SK-N-SH (cell line): Measurements from ENCODE around the gene ZP4. TPM values are rescaled to one million over a fixed set of nuclear protein-coding genes. Genes with fewer than 3 reads are reported as not detected.

Experiments used
- CTCF ChIA-PET: fragments of 300-600, 350-600 bp; formaldehyde crosslinking; extraction: SDS; loops from one replicate; lab custom pipeline; 2021; lab: Yijun Ruan, JAX
- POLR2A ChIA-PET: fragments of 350-600 bp; sonication (Branson Sonifier 250); formaldehyde crosslinking; extraction: SDS; loops from one replicate; lab custom pipeline; 2020; ENCODE audit warnings: antibody characterized with exemption, inconsistent platforms; lab: Yijun Ruan, JAX
- DNase-seq: peaks from one replicate; pipeline ENCODE4 v3.0.0; 2012
- H2AFZ ChIP-seq: fragments of 200-600 bp; sonication (generic); 2 replicates; pipeline ENCODE4 v1.8.1; 2016; ENCODE audit warnings: antibody characterized with exemption, mild to moderate bottlenecking, low read depth
- H3F3A ChIP-seq: fragments of 200-600 bp; sonication (generic); replicated peaks from 2 replicates; pipeline ENCODE3; 2016; ENCODE audit warnings: antibody characterized with exemption, mild to moderate bottlenecking; ENCODE audit not compliant: insufficient read depth
- H3K27ac ChIP-seq, 2 experiments: fragments of 200-500 bp in 1 of 2; fragments of 200-600 bp in 1 of 2; sonication (Bioruptor generic) in 1 of 2; sonication (generic), shearing (Covaris generic) in 1 of 2; 2 replicates each; pipeline versions ENCODE4 v1.5.1 to v1.6.1; 2014 to 2016; ENCODE audit warnings: low read depth in 2 of 2, inconsistent platforms in 1 of 2, low read length in 1 of 2, mild to moderate bottlenecking in 1 of 2, mixed read lengths in 1 of 2
- H3K27me3 ChIP-seq: fragments of 200-600 bp; sonication (generic), shearing (Covaris generic); 2 replicates; pipeline ENCODE4 v1.6.1; 2016; ENCODE audit warnings: mixed run types; ENCODE audit not compliant: insufficient read depth
- H3K36me3 ChIP-seq, 2 experiments: fragments of 200-500 bp in 1 of 2; fragments of 200-600 bp in 1 of 2; sonication (Bioruptor generic) in 1 of 2; sonication (generic) in 1 of 2; replicated peaks in 1 of 2; 2 replicates each; pipeline versions ENCODE3 to v1.5.1; 2014 to 2016; ENCODE audit warnings: low read length in 1 of 2, mild to moderate bottlenecking in 1 of 2; ENCODE audit not compliant: insufficient read depth in 2 of 2, control insufficient read depth in 1 of 2
- H3K4me1 ChIP-seq, 2 experiments: fragments of 200-500 bp in 1 of 2; fragments of 200-600 bp in 1 of 2; sonication (Bioruptor generic) in 1 of 2; sonication (generic), shearing (Covaris generic) in 1 of 2; 2 replicates each; pipeline versions ENCODE4 v1.5.1 to v1.6.1; 2014 to 2016; ENCODE audit warnings: low read depth in 1 of 2, low read length in 1 of 2, mixed run types in 1 of 2; ENCODE audit not compliant: insufficient read depth in 2 of 2, control insufficient read depth in 1 of 2
- H3K4me2 ChIP-seq: fragments of 200-600 bp; sonication (generic), shearing (Covaris generic); 2 replicates; pipeline ENCODE4 v1.6.1; 2017; ENCODE audit warnings: mixed run types
- H3K4me3 ChIP-seq, 2 experiments: fragments of 200-500 bp in 1 of 2; fragments of 200-600 bp in 1 of 2; sonication (Bioruptor generic) in 1 of 2; sonication (generic), shearing (Covaris generic) in 1 of 2; 2 replicates each; pipeline versions ENCODE4 v1.5.1 to v1.8.1; 2014 to 2016; ENCODE audit warnings: low read depth in 2 of 2, inconsistent platforms in 1 of 2, low read length in 1 of 2, mild to moderate bottlenecking in 1 of 2, mixed read lengths in 1 of 2, moderate library complexity in 1 of 2
- H3K79me2 ChIP-seq: fragments of 200-600 bp; sonication (generic); 2 replicates; pipeline ENCODE4 v1.8.1; 2017; ENCODE audit warnings: mild to moderate bottlenecking; ENCODE audit not compliant: insufficient read depth
- H3K9ac ChIP-seq: fragments of 200-600 bp; sonication (generic); 2 replicates; pipeline ENCODE4 v1.6.1; 2017; ENCODE audit warnings: mixed run types
- H3K9me2 ChIP-seq: fragments of 200-600 bp; sonication (generic); 2 replicates; pipeline ENCODE4 v1.6.1; 2017; ENCODE audit warnings: mixed run types
- H3K9me3 ChIP-seq: fragments of 200-600 bp; sonication (generic); 2 replicates; pipeline ENCODE4 v1.6.1; 2017; ENCODE audit warnings: mixed run types, mild to moderate bottlenecking, moderate library complexity
- H4K20me1 ChIP-seq: fragments of 200-600 bp; sonication (generic); 2 replicates; pipeline ENCODE4 v1.6.1; 2017; ENCODE audit warnings: mild to moderate bottlenecking, mixed run types; ENCODE audit not compliant: insufficient read depth
- CHD2 ChIP-seq: fragments of 150-350 bp; IDR thresholded peaks from 2 replicates; pipeline ENCODE4 v1.6.1; 2018; ENCODE audit warnings: low read length; ENCODE audit not compliant: partially characterized antibody
- ELF1 ChIP-seq: IDR thresholded peaks from 2 replicates; pipeline ENCODE4 v1.4.0; 2012
- EP300 ChIP-seq, 2 experiments: IDR thresholded peaks; 2 replicates each; pipeline versions ENCODE4 v1.4.0 to v1.6.1; 2012; ENCODE audit warnings: borderline replicate concordance in 1 of 2, low read depth in 1 of 2, low read length in 1 of 2
- EZH2phosphoT487 ChIP-seq: fragments of 200-600 bp; sonication (generic); IDR thresholded peaks from 2 replicates; pipeline ENCODE4 v1.6.1; 2017; ENCODE audit warnings: low read depth, mixed run types, mild to moderate bottlenecking, antibody characterized with exemption, moderate library complexity, borderline replicate concordance
- FOSL2 ChIP-seq: IDR thresholded peaks from 2 replicates; pipeline ENCODE4 v1.4.0; 2012; ENCODE audit warnings: low read depth, mild to moderate bottlenecking, moderate library complexity, borderline replicate concordance
- FOXJ3 ChIP-seq: sonication (generic); formaldehyde crosslinking; IDR thresholded peaks from 2 replicates; pipeline ENCODE4 v1.5.1; 2020; ENCODE audit warnings: mild to moderate bottlenecking, missing genetic modification reagents
- FOXM1 ChIP-seq: IDR thresholded peaks from 2 replicates; pipeline ENCODE4 v1.4.0; 2012; ENCODE audit warnings: low read depth, mild to moderate bottlenecking
- GATA2 ChIP-seq: sonication (generic); formaldehyde crosslinking; IDR thresholded peaks from 2 replicates; pipeline ENCODE4 v1.5.0; 2020; ENCODE audit warnings: mild to moderate bottlenecking, missing genetic modification reagents
- JUND ChIP-seq: IDR thresholded peaks from 2 replicates; pipeline ENCODE4 v1.4.0; 2012
- MEF2A ChIP-seq: IDR thresholded peaks from 2 replicates; pipeline ENCODE4 v1.4.0; 2012; ENCODE audit warnings: low read depth, borderline replicate concordance
- NFIC ChIP-seq: IDR thresholded peaks from 2 replicates; pipeline ENCODE4 v1.4.0; 2012; ENCODE audit warnings: borderline replicate concordance
- POLR2AphosphoS5 ChIP-seq: IDR thresholded peaks from 2 replicates; pipeline ENCODE4 v1.6.1; 2012; ENCODE audit warnings: low read depth, low read length
- RAD21 ChIP-seq: IDR thresholded peaks from 2 replicates; pipeline ENCODE4 v1.6.1; 2012; ENCODE audit warnings: mild to moderate bottlenecking, low read length
- RCOR1 ChIP-seq: fragments of 150-350 bp; IDR thresholded peaks from 2 replicates; pipeline ENCODE4 v1.6.1; 2017; ENCODE audit warnings: antibody characterized with exemption, low read length
- SIN3A ChIP-seq: IDR thresholded peaks from 2 replicates; pipeline ENCODE4 v1.6.1; 2012; ENCODE audit warnings: low read depth, mild to moderate bottlenecking, low read length, moderate library complexity, borderline replicate concordance
- SMC3 ChIP-seq: IDR thresholded peaks from 2 replicates; pipeline ENCODE4 v1.6.1; 2012; ENCODE audit warnings: low read depth, low read length, improper control_type of control experiment
- TAF1 ChIP-seq: IDR thresholded peaks from 2 replicates; pipeline ENCODE4 v1.6.1; 2012; ENCODE audit warnings: low read depth, mild to moderate bottlenecking, low read length, moderate library complexity, borderline replicate concordance
- TCF12 ChIP-seq: IDR thresholded peaks from 2 replicates; pipeline ENCODE4 v1.4.0; 2012
- YY1 ChIP-seq: IDR thresholded peaks from 2 replicates; pipeline ENCODE4 v1.4.0; 2012; ENCODE audit warnings: low read depth, mild to moderate bottlenecking
- WGBS: methylation state at CpG from one replicate; pipeline ENCODE4 v1.1.6; 2017; ENCODE audit warnings: low lambda C conversion rate; 5-methylcytosine and 5-hydroxymethylcytosine counted together
- polyA plus RNA-seq, 3 experiments: library from polyadenylated mRNA; depleted of rRNA; stranded (reverse); fragments of >200 nt; gene quantifications; 2 replicates each; pipeline ENCODE4 v1.2.3, GENCODE V29; 2012
- TF ChIP-seq, protein P1 (sequence below): IDR thresholded peaks from 2 replicates; pipeline ENCODE4 v1.4.0; 2012; ENCODE audit warnings: low read depth
- TF ChIP-seq, protein P2 (sequence below): IDR thresholded peaks from 2 replicates; pipeline ENCODE4 v1.6.1; 2012; ENCODE audit warnings: mild to moderate bottlenecking, low read depth, low read length, moderate library complexity
- TF ChIP-seq, protein P3 (sequence below): fragments of 150-350 bp; IDR thresholded peaks from 2 replicates; pipeline ENCODE4 v1.6.1; 2016; ENCODE audit warnings: mild to moderate bottlenecking, low read depth, low read length
- TF ChIP-seq, protein P4 (sequence below): IDR thresholded peaks from 2 replicates; pipeline ENCODE4; 2012

ZP4 gene
- polyA plus RNA-seq, 1 of the 3 experiments (the other 2 are of a cell fraction): not detected

DNA sequence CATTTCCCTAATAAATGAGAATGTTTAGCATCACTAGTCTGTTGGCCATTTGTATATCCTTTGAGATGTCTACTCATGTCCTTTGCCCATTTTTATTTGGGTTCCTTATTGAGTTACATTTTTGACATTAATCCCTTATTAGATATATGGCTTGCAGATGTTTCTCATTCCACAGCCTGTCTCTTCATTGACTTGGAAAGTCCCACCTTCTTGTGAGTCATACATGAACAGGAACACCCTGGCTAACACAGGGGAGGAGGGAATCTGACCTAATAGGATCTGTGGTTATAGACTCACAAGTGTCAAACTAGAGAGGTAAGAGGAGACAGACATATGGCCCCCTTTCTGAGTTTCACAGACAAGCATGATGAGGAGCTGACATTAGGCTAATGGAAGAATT is 11.5 kb downstream of the ZP4 start (continued):
- TF ChIP-seq FOXM1 (no peak), TAF1 (no peak), NFIC (peak; percentile 41; the same call in 1 of the 2 replicates), JUND (peak; percentile 66), FOSL2 (peak; percentile 66), GATA2 (CRISPR knock-in tag) (no peak), ELF1 (no peak), SIN3A (no peak), EP300 (IDR thresholded peaks at IDR 0.05; ENCODE audit: borderline replicate concordance in 1 of 2, low read depth in 1 of 2, low read length in 1 of 2) (peak in 1 of 2 experiments; percentile 63; a peak in 1 of 4 replicates), YY1 (no peak)
- TF ChIP-seq, protein P1, sequence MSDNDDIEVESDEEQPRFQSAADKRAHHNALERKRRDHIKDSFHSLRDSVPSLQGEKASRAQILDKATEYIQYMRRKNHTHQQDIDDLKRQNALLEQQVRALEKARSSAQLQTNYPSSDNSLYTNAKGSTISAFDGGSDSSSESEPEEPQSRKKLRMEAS: no peak
- TF ChIP-seq, protein P2, sequence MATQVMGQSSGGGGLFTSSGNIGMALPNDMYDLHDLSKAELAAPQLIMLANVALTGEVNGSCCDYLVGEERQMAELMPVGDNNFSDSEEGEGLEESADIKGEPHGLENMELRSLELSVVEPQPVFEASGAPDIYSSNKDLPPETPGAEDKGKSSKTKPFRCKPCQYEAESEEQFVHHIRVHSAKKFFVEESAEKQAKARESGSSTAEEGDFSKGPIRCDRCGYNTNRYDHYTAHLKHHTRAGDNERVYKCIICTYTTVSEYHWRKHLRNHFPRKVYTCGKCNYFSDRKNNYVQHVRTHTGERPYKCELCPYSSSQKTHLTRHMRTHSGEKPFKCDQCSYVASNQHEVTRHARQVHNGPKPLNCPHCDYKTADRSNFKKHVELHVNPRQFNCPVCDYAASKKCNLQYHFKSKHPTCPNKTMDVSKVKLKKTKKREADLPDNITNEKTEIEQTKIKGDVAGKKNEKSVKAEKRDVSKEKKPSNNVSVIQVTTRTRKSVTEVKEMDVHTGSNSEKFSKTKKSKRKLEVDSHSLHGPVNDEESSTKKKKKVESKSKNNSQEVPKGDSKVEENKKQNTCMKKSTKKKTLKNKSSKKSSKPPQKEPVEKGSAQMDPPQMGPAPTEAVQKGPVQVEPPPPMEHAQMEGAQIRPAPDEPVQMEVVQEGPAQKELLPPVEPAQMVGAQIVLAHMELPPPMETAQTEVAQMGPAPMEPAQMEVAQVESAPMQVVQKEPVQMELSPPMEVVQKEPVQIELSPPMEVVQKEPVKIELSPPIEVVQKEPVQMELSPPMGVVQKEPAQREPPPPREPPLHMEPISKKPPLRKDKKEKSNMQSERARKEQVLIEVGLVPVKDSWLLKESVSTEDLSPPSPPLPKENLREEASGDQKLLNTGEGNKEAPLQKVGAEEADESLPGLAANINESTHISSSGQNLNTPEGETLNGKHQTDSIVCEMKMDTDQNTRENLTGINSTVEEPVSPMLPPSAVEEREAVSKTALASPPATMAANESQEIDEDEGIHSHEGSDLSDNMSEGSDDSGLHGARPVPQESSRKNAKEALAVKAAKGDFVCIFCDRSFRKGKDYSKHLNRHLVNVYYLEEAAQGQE: no peak

DNA sequence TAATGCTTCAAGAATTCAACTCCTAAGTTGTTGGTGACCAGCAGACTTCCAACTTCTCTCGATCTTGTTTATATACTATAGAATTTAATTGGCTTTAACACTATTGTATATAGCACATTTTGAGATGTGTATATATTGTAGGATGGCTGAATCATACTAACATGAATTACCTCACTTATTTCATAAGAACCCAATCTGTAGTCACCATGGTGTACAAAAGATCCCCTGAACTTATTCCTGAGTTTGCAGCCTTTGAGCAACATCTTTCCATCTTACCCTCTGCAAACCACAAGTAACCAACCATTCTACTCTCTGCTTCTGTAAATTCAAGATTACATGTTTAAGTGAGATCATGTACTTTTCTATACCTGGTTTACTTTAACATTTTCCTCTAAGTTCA is 12.3 kb downstream of the ZP4 start:
- ChIA-PET CTCF (interaction anchor here (2.5 kb wide), 1 partner anchor 14 kb away, joined by 14 read pairs; no protein-coding TSS in a partner anchor), POLR2A (no interaction called here)
- no peak overlapping the region for H3K4me3 ChIP-seq
- H3K9ac ChIP-seq: no peak overlapping the region
- H3K79me2 ChIP-seq: no peaks in the 10 kb centered on the region
- no peaks in the 10 kb centered on the region for H3F3A ChIP-seq
- H2AFZ ChIP-seq: no peak overlapping the region
- H3K4me2 ChIP-seq: no peak overlapping the region
- DNase-seq: no peak
- no peak overlapping the region for H3K27ac ChIP-seq
- H4K20me1 ChIP-seq: no peaks in the 10 kb centered on the region
- no peaks in the 10 kb centered on the region for H3K27me3 ChIP-seq
- no peaks in the 10 kb centered on the region for H3K9me2 ChIP-seq
- H3K9me3 ChIP-seq: no peaks in the 10 kb centered on the region
- H3K4me1 ChIP-seq: peaks cover 4 to 24% of the 10 kb centered on the region in 2 experiments; a peak in 3 of 4 replicates
- WGBS: 77% methylated on average over 1 of the region's 1 CpG
- H3K36me3 ChIP-seq: no peaks in the 10 kb centered on the region
- TF ChIP-seq SMC3 (no peak), TCF12 (no peak), CHD2 (no peak), EZH2phosphoT487 (no peak), RCOR1 (no peak), FOXM1 (no peak), FOXJ3 (CRISPR knock-in tag) (no peak), YY1 (no peak), POLR2AphosphoS5 (no peak), ELF1 (no peak), RAD21 (no peak), MEF2A (no peak)
- TF ChIP-seq, protein P1: no peak
- TF ChIP-seq, protein P2: no peak
- TF ChIP-seq, protein P3, sequence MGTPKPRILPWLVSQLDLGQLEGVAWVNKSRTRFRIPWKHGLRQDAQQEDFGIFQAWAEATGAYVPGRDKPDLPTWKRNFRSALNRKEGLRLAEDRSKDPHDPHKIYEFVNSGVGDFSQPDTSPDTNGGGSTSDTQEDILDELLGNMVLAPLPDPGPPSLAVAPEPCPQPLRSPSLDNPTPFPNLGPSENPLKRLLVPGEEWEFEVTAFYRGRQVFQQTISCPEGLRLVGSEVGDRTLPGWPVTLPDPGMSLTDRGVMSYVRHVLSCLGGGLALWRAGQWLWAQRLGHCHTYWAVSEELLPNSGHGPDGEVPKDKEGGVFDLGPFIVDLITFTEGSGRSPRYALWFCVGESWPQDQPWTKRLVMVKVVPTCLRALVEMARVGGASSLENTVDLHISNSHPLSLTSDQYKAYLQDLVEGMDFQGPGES: no peak
- TF ChIP-seq, protein P4, sequence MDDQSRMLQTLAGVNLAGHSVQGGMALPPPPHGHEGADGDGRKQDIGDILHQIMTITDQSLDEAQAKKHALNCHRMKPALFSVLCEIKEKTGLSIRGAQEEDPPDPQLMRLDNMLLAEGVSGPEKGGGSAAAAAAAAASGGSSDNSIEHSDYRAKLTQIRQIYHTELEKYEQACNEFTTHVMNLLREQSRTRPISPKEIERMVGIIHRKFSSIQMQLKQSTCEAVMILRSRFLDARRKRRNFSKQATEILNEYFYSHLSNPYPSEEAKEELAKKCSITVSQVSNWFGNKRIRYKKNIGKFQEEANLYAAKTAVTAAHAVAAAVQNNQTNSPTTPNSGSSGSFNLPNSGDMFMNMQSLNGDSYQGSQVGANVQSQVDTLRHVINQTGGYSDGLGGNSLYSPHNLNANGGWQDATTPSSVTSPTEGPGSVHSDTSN: no peak
